GM21717 (cell line): ENCODE measurements around the gene KRT15.

ENCODE experiments used
- ATAC-seq: cut with Tn5 transposase; IDR thresholded peaks from one replicate; pipeline ENCODE4 v1.9.1; 2021; ENCODE audit warnings: mild to moderate bottlenecking, moderate library complexity; ENCODE audit not compliant: unreplicated experiment

The KRT15 gene

DNA sequence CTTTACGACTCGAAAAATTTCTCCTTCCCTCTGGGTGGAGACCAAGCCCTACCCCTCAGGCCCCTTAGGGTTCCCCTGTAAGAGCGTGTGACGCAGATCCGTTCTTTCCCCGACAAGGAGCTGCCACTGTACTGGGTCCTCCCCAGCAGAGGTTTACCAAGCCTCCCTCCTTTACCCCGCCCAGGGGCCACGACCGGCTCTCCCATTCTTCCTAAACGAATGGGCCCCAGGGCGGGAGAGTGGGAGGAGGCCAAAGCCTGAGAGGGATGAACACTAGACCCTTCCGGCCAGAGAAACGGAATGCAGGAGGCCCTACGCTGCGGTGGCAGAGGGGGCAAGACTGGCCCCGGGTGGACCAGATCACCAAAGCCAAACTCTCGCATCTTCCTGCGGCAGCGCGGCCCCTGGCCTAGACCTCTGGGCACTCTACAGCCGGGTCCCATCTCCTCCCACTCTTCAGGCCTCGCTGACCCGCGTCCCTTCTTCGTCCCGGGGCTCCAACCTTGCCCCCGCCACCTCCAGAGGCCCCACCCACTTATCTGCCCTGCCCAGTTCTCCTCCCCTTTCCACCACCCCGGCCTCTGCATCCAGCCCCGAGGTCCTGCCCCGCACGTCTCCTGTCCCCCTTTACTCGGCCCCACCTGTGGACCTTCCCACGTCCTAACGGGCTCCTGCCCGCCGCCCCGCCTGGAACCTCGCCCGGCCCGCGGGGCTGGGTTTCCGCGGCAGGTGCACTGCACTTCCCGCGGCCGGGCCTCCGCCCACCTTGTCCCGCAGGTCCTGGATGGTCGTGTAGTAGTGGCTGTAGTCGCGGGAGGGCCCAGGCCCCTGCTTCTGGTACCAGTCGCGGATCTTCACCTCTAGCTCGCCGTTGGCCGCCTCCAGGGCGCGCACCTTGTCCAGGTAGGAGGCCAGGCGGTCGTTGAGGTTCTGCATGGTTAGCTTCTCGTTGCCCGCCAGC lies 8.7 kb upstream of the KRT15 start:
- no peak for ATAC-seq

DNA sequence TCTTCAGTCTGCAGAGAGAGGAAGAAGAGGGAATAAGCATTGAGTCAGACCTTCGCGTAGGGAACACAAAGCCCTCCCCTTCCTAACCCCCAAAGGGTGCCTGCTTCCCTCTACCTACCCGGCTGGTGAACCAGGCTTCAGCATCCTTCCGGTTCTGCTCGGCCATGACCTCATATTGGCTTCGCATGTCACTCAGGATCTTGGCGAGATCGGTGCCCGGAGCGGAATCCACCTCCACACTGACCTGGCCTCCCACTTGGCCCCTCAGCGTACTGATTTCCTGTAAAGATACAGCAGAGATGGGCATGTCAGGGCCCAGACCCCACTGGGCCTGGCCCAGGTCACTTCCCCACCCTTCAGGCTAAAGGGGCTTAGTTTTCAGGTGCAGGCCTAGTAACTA lies 5.6 kb upstream of the KRT15 start:
- no peak for ATAC-seq

DNA sequence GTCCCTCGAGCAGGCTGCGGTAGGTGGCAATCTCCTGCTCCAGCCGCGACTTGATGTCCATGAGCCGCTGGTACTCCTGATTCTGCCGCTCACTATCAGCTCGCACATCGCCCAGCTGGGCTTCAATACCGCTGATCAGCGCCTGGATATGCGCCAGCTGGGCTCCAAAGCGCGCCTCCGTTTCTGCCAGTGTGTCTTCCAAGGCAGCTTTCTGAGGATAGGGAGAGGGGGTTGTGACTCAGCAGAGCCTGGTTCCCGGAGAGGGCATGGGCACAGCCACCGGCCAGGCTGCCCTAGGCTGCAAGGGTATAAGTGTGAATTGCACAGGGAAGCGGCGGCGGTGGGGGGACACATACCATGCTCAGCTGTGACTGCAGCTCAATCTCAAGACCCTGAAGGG lies 5.1 kb upstream of the KRT15 start:
- no peak for ATAC-seq

DNA sequence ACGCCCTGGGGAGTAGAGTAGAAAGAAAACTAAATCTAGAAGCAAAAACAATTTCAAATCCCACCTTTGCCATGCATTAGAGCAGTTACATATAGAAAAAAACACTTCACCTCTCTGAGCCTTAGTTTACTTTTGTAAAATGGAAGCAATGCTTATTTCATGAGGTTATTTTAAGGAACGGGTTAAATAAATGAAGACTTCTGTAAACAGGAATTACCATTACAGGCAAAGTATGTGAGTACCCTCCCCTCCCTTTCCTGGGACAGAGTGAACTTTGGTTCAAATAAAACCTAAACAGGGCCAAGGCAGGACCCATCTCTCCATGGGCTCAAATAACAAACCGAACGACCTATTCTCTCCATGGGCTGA lies 4.5 kb upstream of the KRT15 start:
- ATAC-seq, result no peak

DNA sequence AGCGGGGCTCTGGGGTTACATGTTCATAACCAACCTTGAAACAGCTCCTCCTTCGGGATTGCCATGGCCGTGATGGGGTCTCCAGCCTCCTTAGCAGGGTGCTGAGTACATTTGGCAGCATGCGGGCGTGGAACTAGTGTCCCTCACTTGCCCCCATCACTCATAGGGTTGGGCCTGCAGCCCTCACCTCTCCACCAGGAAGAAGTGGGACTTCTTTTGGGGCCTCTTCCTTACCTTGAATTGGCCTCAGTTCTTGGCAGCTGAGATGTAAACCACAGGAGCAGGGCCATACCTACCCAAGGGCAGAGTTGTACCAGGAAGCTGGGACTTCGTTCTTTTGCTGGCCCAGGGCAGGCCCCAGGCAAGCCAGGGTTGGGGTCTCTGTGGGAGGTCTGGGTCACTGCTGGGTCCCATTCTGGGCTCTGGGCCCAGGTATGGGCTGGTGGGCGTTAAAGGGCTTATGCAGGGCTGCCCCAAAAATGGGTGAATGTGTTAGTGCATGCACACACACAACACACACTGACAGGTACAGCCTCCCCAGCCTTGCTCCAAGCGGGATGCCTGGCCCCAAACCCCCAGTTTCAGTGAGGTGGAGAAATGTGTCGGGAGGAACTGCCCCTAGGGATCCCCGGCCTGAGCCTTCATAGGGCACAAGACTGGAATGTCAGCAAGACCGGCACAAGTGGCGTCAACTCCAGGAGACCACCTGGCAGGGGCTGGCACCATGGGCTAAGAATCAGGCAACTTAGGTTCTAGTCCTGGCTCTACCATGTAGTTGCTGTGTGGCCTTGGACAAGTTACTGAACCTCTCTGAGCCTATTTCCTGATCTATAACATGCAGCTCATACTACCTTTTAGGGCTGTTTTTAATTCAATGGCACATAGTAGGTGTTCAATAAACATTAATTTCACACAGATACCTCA lies 3.9 kb upstream of the KRT15 start:
- no peak for ATAC-seq

DNA sequence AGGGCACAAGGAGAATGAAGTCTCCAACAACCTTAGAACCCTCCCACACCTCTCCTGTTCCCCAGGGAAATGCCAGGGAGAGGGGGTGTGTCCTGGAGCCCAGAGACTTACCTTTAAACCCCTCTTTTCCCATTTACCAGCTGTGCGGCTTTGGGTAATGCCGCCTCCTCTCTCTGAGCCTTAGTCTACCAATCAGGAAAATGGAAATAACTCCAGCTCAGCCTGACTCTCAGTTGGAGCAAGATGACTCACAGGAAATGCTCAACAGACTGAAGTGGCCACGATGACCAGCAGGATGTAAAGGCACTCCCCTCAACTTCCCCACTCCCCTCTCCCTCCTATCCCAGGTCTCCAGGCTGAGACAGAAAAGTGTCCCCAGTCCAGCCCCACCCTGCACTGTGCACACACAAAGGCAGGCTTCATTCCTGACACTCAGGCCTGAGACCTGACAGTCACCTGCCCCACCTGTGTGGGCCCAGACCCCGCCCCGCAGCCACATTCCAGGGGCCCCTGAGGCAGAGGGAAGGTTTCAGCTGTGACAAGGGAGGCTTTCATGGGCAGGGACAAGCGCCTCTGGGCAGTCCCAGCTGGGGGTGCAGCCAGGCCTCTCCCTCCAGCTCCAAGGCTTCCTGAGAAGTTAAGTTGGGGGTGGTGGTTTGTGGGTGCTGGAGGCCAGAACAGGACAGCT lies 3.0 kb upstream of the KRT15 start:
- ATAC-seq, result no peak

DNA sequence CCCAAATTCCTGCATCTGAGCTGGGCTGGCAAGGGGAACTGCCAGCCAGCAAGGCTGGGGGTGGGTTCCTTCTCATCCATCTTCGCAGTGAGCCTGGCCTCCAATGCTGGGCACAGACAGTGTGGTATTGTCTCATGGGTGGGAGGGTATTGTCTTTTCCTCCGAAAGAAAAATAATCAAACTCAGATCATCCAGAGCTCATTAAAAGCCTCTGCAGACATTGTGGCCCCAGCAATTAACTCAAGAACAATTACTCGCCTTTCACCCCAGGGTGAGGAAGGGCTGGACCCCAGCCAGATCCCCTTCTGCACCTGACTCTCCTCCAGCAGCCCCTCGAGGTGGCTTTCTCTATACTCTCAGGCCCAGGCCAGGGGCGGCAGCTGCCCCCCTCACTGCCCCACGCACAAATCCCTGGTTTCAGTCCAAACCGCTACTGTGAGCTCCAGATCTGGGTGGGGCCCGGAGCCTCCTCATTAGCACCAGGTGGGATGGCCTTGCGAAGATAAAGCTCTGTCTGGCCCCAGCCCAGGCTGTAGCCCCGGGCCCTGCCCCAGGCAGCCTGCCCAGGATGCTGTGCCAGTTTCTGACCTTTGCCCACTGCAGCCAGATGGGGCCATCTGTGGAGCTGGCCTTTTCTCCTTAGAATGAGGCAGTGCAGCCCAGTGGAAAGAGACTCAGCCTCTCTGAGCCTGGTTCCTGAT lies 2.3 kb upstream of the KRT15 start:
- no peak for ATAC-seq

DNA sequence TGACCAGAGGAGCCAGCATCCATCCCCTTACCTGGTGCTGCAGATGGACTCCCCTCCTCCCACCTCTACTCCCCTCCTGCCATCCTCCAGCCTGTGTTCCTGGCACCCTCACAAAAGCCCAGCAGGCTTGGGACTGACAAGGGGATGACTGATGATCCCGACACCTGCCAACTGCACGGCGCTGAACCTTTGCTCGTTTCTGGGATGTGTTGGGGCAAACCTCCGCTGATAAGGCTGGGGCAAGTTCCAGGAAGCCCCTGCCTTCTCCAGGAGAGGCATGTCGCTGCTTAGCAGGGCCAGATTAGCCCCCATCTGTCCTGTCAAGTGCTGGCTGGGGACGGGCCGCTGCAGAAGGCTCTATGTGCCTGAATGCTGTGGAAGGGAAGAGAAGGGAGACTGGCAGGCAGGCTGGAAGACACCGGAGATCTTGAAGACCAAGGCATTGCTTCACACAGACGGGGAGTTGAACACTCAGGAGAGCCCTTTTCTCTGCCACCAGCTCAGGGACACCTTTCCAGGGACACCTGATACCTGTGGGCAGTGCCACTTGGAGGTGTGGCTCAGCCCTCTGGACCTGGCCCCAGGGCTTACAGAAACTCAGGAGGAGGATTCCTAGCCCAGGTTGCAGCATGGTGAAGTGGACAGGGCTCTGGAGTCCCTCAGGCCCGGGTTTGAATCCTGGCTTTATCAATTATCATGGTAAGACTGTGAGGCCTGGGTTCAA lies 973 bp upstream of the KRT15 start:
- ATAC-seq, result no peak

DNA sequence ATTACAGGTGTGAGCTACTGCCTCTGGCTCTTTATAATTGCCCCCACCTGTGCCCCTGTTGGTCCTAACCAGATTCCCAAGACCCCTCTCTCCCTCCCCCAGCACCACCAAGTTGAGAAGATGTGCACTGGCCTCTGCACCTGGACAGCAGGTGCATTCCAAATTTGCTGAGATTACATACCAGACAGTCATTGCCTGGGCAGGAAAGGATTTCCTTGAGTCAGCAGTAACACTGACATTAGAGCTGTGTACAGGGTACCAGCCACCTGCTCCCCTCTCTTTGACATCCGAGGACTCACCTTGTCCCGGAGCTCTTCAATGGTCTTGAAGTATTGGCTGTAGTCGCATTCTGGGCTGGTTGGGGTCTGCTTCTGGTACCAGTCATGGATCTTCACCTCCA lies 659 bp downstream of the KRT15 start:
- ATAC-seq, result no peak

DNA sequence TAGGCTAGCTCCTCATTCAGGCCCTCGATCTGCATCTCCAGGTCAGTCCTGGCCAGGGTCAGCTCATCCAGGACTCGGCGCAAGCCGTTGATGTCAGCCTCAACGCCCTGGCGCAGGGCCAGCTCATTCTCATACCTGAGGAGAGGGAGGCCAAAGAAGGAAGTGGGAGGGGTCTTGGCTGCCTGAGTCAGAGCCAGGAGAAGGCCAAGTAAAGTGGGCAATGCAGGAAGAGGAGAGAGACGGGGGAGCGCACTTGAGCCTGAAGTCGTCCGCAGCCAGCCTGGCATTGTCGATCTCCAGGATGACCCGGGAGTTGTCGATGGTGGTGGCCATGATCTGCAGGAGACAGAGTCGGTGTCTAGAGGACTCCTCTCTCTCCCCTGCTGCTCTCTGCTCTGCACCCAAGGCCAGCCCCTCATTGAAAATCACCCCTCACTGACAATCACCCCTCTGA lies 1.8 kb downstream of the KRT15 start:
- no peak for ATAC-seq

DNA sequence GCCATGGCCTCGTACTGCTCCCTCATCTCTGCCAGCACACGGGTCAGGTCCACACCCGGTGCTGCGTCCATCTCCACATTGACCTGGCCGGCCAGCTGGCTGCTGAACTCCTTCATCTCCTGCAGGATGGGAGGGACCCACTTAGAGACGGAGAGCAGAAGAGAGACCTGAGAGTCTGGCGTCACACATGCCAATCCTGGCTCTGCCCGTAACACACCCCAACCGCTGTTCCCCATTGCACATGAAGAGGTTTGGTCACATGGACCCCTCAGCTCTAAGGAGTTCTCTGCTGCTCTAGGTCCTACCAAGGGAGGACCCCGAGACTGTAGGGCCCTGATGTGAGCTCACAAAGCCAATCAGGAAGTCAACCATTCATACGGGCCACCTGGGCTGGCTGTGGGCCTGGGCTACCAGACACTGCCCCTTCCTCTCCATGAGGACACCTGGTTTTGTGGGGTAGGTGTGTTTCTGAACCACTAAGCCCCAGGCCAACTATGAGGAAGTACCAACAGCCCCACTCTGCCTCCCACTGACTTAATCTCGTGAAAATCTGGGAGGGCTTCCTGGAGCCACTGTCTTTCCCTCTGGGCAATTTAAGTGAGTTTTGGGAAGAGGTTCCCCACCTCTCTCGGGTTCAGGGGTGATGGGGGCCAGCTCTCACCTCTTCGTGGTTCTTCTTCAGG lies 2.4 kb downstream of the KRT15 start:
- no peak for ATAC-seq

DNA sequence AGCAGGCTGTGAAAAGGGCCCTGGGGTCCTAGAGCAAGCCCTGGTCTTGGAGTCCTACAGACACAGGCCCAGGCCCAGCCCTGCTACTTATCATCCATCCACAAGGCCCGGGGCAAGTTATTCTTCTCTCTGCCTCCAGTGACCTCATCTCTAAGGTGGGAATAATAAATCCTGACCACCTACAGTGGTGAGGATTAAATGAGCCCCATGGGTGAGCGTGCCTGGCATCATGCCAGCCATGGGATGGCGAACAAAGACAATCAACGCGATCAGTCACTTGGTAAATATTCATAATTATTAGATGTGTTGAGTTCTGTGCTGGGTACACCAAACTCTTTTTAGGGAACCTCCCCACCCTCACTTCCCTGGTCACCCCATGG lies 5.5 kb downstream of the KRT15 start:
- ATAC-seq, result no peak

DNA sequence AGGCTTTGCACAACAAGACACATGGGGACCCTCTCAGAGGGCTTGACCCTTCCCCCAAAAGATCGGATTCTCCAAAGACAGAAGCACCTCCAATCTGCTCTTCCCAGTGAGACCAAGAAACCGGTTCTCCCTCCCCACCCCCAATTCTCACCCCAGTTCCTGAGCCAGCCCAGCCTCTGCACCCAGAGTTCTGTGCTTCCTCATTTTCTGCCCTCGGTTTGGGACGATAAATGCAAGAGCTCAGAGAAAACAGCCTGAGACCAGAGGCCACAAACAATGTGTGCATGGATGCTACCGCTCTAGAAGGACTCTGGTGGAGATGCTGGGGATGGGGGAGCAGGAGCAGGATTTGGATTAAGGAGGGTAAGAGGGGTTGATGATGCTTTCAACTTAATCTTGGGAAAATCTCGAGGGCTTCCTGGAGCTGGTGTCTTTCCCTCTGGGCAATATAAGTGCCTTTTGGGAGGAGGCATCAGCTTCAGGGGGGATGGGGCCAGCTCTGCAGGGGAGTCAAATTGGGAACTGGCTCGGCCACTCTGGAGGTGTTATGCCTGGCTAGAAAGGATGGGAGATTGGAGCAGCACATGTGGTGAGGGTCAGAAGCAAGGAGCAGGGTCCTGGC lies 6.0 kb downstream of the KRT15 start:
- ATAC-seq, result no peak

DNA sequence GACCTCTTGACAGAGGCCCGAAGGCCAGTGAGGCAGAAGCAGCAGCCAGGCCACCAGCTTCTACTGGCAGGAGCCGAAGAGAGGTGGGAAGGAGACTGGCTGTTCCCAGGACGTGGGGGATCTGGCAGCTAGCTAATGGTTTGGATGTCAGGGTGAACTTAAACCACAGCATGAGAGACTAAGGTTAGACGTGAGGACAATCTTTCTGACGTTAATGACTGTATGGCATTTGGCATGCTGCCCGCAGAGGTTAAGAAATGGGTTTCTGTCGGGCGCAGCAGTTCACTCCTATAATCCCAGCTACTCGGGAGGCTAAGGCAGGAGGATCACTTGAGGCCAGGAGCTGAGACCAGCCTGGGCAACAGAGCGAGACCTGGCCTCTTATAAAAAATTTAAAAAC lies 7.0 kb downstream of the KRT15 start:
- no peak for ATAC-seq

DNA sequence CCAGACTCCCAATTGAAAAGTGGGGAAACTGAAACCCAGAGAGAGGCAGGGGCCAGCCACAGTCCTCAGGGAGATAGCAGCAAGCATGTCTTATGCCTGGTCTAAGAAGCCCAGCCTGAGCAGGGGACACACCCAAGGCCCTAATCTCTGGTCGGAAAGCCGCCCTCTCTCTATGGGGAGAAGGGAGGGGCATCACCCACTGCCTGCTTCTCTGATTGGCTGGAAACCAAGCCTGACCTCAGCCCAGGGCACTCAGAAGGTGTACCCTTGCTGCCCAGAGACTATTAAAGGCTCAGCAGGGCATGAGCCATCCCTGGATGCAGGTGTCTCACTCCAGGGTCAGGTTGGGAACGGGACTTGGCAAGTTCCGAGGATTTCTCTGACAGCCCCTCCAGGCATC lies 7.6 kb downstream of the KRT15 start:
- no peak for ATAC-seq

DNA sequence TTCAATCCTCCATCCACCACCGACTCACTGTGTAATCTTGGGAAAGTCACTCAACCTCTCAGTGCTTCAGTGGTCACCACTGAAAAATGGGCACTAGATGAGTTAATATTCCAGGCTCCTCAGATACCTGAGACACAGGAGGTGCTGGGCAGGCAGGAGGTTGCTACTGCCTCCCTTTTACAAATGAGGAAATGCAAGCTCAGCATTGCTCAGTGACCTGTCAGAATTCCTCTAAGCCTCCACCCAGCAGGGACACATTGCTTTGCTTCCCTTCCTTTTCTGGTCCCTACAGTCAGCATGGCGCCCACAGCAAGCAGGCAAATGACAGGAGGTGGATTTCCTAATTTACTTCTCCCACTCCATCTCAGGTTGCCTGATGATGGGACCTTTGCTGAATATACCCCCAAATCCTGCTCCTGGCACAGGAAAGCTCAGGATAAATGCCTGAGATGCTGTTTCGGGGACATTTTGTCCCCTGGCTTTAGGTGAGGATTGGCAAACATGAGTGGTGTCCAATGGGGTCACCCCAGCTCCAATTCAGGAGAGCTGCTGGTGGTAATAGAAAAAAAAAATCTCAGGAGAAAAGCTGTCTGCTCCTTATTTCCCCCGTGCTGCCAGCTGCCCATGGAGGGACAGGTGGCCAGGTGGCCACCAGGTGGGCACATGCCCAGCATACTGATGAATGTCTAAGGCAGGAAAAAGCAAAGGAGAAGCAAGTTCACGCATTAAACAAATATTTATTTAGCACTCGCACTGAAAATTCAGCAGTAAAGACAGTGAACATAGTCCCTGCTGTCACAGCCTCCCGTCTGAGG lies 8.2 kb downstream of the KRT15 start:
- no peak for ATAC-seq

DNA sequence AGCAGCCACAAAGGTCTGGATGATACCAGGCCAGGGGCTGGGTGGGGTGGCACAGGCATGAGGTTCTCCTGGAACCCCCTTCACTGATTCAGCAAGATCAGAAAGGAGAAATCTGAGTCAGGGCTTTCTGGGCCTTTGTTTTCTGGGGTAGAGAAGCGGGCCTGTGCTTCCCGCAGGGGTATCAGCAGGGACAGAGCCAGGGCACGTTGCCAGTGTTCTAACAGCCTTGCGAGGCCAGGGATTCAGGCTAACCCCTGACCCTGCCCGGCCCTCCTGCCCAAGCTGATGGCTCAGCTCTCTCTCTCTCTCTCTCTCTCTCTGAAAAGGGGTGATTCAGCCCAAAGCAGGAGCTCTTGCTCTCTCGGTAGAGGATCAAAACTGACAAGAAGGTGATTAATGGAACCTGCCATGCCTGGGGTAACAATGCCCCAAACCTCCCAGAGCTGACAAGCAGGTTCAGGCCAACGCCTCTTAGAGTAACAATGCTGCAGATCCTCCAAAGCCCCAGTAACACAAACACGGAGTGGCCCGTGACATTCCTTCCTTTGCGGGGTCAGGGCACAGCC lies 11.3 kb downstream of the KRT15 start:
- no peak for ATAC-seq
